ENCODE data around the gene STK33. TPM values are rescaled to one million over a fixed set of nuclear protein-coding genes. Genes with fewer than 3 reads are reported as not detected.

The STK33 gene
- total RNA-seq, 1 donor: 1.1 TPM

DNA sequence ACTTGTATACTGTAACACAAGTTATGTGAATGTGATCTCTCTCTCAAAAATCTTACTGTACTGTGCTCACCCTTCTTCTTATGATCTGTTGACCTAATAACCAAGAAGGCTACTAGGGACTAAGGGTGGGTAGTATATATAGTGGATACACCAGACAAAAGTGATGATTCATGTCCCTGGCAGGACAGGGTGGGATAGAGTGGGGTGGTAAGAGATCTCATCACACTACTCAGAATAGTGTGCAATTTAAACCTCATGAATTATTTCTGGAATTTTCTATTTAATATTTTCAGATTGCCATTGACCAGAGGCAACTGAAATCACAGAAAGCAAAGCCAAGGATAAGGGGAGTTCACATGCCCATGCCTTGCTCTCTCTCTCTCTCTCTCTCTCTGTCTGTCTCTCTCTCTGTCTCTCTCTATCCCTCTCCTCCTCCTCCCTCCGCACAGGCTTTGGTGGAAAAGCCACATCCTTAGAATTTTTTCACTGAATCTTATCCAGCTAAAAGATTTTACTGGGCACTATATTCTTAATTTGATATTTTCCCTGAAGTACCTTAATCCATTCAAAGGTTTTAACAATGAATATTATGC, 12.0 kb upstream of the STK33 start:
- TF ChIP-seq, protein P1, sequence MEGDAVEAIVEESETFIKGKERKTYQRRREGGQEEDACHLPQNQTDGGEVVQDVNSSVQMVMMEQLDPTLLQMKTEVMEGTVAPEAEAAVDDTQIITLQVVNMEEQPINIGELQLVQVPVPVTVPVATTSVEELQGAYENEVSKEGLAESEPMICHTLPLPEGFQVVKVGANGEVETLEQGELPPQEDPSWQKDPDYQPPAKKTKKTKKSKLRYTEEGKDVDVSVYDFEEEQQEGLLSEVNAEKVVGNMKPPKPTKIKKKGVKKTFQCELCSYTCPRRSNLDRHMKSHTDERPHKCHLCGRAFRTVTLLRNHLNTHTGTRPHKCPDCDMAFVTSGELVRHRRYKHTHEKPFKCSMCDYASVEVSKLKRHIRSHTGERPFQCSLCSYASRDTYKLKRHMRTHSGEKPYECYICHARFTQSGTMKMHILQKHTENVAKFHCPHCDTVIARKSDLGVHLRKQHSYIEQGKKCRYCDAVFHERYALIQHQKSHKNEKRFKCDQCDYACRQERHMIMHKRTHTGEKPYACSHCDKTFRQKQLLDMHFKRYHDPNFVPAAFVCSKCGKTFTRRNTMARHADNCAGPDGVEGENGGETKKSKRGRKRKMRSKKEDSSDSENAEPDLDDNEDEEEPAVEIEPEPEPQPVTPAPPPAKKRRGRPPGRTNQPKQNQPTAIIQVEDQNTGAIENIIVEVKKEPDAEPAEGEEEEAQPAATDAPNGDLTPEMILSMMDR (IDR thresholded peaks at IDR 0.05; ENCODE audit: insufficient read depth, low read length): no peak

DNA sequence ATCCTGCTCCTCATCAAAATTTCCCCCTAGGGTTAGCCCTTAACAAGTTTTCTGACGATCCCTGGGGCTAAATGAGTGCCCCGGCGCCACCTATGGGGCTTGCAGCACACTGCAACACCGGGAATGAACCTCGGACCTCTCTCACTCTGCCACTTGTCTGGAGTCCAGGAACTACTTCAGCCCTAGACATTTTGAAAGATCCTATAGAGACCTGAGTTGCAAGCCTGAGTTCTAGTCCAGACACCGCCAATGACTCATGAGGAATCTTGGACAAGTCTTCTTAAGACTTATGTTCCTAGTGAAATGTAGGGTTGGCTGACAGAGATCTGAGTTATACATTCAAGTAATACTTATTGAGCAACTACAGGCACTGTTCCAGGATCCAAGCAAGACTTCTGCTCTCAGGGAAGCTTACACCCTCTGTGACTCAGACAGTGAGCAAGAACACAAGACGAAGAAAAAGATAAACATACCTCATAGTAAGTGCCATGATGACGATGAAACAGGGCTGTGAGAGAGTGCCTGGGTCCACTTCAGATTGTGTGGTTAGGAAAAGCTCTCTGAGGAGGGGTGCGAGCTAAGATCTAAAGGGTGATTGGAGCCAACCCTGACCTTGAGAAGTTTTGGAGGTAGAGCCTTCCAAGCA, 10.2 kb upstream of the STK33 start:
- H3K4me3 ChIP-seq (ENCODE audit: low read depth, low read length): no peak overlapping the region
- TF ChIP-seq, protein P1 (IDR thresholded peaks at IDR 0.05; ENCODE audit: insufficient read depth, low read length): peak; percentile 90
- DNase-seq (ENCODE audit: low read depth): peak; percentile 100

More for the DNA sequence above, 12.0 kb upstream of the STK33 start:
- DNase-seq (ENCODE audit: low read depth): peak; percentile 33
- no peak overlapping the region for H3K4me3 ChIP-seq (ENCODE audit: low read depth, low read length)

DNA sequence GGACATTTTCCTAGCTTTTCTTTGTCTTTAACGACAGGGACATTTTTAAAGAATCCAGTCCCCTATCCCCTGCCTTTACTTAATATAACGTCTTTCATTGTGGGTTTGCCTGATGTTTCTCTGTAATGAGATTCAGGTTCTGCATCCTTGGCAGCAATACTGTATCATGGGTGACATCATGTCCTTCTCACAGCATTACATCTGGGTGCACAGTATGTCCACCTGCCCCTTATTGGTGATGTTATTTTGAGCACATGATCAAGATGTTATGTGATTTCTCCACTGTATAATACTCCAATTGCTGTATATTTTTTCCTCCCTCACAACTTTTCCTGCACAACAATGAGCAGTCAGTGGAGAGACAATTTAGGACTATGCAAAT, 9.7 kb upstream of the STK33 start:
- TF ChIP-seq, protein P1 (IDR thresholded peaks at IDR 0.05; ENCODE audit: insufficient read depth, low read length): no peak
- no peak for DNase-seq (ENCODE audit: low read depth)
- H3K4me3 ChIP-seq (ENCODE audit: low read depth, low read length): no peak overlapping the region

DNA sequence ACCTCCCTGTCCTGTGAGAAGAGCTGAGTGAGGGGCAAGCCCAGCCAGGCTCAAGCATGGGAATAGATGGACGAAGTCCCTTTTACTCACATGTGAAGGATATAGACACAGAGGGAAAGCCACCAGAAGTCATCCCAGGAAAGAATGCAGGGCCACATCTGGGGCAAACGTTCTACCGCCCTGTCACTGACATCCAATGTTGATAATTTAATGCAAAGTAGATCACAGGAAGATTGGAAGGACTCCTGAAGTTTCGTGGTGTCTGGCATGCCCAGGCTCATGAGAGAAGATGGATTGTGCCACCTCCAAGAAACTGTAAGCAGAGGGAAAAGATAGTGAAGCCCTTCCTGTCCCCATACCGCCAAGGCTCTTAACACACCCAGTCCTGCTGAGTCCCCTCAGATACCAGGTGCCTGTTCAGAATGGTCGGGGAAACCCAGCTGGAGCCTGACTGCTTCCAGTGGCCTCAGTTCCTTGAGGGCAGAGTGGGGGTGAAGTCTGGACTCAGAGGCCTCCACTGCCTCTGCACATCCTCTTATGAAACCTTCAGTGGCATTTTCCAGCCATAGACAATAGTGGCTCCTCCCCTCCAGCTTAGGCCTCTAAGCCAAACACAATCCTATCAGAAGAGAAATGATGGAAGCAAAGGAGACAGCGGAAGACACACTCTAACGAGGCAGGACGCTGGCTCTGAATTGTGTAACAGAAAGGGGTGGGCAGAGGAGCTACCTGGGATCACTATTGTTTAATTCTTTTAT, 7.5 kb upstream of the STK33 start:
- no peak for DNase-seq (ENCODE audit: low read depth)
- TF ChIP-seq, protein P1 (IDR thresholded peaks at IDR 0.05; ENCODE audit: insufficient read depth, low read length): no peak
- H3K4me3 ChIP-seq (ENCODE audit: low read depth, low read length): no peak overlapping the region

DNA sequence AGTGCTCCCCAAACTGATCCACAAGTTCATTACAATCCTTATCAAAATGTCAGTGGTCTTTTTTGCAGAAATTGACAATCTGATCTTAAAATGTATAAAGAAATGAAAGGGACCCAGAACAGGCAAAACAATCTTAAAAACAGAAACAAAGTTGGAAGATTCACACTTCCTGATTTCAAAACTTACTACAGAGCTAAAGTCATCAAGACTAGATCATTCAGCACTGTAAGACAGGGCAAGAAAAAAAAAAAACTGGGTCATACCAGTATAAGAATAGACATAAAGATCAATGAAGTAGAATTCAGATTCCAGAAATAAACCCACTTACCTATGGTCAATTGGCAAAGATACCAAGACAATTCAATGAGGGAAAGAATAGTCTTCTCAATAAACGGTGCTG, 4.5 kb upstream of the STK33 start:
- no peak overlapping the region for H3K4me3 ChIP-seq (ENCODE audit: low read depth, low read length)
- DNase-seq (ENCODE audit: low read depth): no peak
- TF ChIP-seq, protein P1 (IDR thresholded peaks at IDR 0.05; ENCODE audit: insufficient read depth, low read length): no peak

DNA sequence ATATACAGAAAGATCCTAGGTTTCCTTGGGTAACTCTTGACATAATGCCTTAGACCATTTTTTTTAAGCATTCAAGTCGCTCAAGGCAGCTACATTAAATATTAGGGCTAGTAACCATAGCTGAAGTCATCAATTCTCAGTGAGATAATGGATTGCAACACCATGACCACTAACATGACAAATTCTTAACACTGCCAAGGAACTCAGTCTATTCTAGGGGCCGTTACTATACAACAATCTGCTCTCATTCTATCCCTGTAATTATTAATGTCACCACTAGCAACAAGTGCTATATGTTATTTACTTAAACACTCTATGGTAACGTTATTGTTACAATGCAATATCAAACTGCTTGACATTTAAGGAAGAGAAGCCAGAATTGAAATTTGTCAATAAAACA, 3.2 kb upstream of the STK33 start:
- peak; percentile 89 for DNase-seq (ENCODE audit: low read depth)

More for the DNA sequence above, 3.2 kb upstream of the STK33 start:
- TF ChIP-seq, protein P1 (IDR thresholded peaks at IDR 0.05; ENCODE audit: insufficient read depth, low read length): no peak
- H3K4me3 ChIP-seq (ENCODE audit: low read depth, low read length): no peak overlapping the region
